ENCODE measurements around the gene VAPA. TPM values are rescaled to one million over a fixed set of nuclear protein-coding genes. Genes with fewer than 3 reads are reported as not detected.
A peak's percentile ranks its signal among the peaks of the same experiment; 100 is the strongest.

Gene VAPA
- total and polyA plus RNA-seq, 9 of the 15 experiments (the other 6 are each of a cell fraction or from before 2014, with no cell fraction given) = 219 to 902 (median 526) TPM

DNA sequence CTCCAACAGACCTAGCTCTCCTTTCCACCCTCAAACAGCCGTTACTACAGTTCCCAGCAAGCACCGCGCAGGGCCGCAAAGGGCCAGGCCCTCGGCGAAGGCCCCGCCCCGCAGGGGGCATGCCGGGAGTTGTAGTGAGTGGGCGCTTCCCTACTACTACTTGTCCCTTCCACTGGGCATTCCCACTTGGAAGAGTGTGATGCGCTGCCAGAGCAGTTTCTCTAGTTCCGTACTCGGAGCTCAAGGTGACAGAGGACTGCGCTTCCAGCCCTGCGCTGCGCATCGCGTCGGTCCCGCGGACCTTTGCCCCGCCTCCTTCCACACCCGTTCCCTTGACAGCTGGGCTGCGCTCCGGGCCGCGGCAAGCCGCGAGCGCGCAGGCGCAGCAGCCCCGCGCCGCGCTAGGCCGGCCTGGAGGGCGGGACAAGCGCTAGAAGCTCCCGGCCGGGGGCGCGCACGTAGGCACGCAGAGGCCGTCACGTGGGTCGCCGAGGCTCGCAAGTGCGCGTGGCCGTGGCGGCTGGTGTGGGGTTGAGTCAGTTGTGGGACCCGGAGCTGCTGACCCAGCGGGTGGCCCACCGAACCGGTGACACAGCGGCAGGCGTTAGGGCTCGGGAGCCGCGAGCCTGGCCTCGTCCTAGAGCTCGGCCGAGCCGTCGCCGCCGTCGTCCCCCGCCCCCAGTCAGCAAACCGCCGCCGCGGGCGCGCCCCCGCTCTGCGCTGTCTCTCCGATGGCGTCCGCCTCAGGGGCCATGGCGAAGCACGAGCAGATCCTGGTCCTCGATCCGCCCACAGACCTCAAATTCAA is at the start of gene VAPA (continued):
- peak; percentile 68; the same call in 1 of the 2 replicates for TF ChIP-seq BMI1 (IDR thresholded peaks at IDR 0.05; ENCODE audit: low read length)
- peak; percentile 36 for TF ChIP-seq CREB1 (IDR thresholded peaks at IDR 0.05)
- no peak; the same call in 1 of the 2 replicates for TF ChIP-seq CREB1 (CRISPR knock-in tag; IDR thresholded peaks at IDR 0.05)
- no peak for TF ChIP-seq TCFL5 (CRISPR knock-in tag; conservative IDR thresholded peaks at IDR 0.05)
- TF ChIP-seq NR4A1 (CRISPR knock-in tag; IDR thresholded peaks at IDR 0.05) = peak; percentile 89
- peak; percentile 73 for TF ChIP-seq NR4A1 (tag; IDR thresholded peaks at IDR 0.05)
- TF ChIP-seq FUS (optimal IDR thresholded peaks at IDR 0.05; ENCODE audit: low read depth, low read length) = peak; percentile 54
- TF ChIP-seq SUPT5H (IDR thresholded peaks at IDR 0.05) = peak; percentile 94
- TF ChIP-seq JUNB (CRISPR knock-in tag; conservative IDR thresholded peaks at IDR 0.05) = 0 out of 2 replicates have a peak, but pooled peaks have one; percentile 12
- TF ChIP-seq TEAD2 (tag; IDR thresholded peaks at IDR 0.05) = no peak
- TF ChIP-seq SOX6 (IDR thresholded peaks at IDR 0.05) = peak; percentile 76
- no peak for TF ChIP-seq ZNF318 (IDR thresholded peaks at IDR 0.05; ENCODE audit: borderline replicate concordance in 1 of 2, low read depth in 1 of 2)
- TF ChIP-seq HIVEP1 (CRISPR knock-in tag; IDR thresholded peaks at IDR 0.05) = 0 out of 2 replicates have a peak, but pooled peaks have one; percentile 45
- no peak for TF ChIP-seq RBM17 (IDR thresholded peaks at IDR 0.05; ENCODE audit: borderline replicate concordance, low read depth, low read length)
- TF ChIP-seq KLF6 (CRISPR knock-in tag; IDR thresholded peaks at IDR 0.05; ENCODE audit: borderline replicate concordance) = peak; percentile 64; the same call in 1 of the 2 replicates
- TF ChIP-seq ELF4 (CRISPR knock-in tag; IDR thresholded peaks at IDR 0.05) = peak; percentile 86
- 0 out of 2 replicates have a peak, but pooled peaks have one; percentile 17 for TF ChIP-seq NFE2 (IDR thresholded peaks at IDR 0.05; ENCODE audit: low read depth)
- peak; percentile 71; the same call in 1 of the 2 replicates for TF ChIP-seq FOXO4 (CRISPR knock-in tag; IDR thresholded peaks at IDR 0.05)
